PC-9 (cell line): ENCODE results near the gene LRMDA.

ENCODE experiments used
- EZH2 ChIP-seq: fragments of 200-600 bp; sonication (generic); IDR thresholded peaks from 2 replicates; pipeline ENCODE4 v1.8.0; 2017; ENCODE audit warnings: antibody characterized with exemption, low read depth
- TF ChIP-seq, protein P1 (sequence below): fragments of 200-600 bp; sonication (generic); conservative IDR thresholded peaks from 2 replicates; pipeline ENCODE4 v1.6.1; 2017; ENCODE audit warnings: mixed run types, antibody characterized with exemption, mild to moderate bottlenecking, moderate library complexity

DNA sequence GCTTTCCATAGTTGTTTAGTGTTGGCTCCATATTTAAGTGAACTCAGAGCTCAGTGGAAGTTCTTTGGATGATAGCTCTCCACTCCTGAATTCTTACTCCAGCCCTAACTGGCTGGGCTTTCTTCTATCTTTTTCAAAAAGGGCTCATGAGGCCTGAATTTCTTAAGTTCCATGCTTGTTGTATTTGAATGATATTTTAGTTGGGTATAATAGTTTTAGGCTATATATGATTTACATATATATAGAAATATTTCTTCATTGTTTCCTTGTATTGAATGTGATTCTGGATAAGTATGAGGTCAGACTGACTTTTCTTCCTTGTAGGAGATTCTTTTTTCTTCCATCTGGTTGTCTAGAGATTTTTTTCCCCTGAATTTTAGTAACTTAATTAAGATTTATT is 843.5 kb downstream of the LRMDA start:
- TF ChIP-seq, protein P1, sequence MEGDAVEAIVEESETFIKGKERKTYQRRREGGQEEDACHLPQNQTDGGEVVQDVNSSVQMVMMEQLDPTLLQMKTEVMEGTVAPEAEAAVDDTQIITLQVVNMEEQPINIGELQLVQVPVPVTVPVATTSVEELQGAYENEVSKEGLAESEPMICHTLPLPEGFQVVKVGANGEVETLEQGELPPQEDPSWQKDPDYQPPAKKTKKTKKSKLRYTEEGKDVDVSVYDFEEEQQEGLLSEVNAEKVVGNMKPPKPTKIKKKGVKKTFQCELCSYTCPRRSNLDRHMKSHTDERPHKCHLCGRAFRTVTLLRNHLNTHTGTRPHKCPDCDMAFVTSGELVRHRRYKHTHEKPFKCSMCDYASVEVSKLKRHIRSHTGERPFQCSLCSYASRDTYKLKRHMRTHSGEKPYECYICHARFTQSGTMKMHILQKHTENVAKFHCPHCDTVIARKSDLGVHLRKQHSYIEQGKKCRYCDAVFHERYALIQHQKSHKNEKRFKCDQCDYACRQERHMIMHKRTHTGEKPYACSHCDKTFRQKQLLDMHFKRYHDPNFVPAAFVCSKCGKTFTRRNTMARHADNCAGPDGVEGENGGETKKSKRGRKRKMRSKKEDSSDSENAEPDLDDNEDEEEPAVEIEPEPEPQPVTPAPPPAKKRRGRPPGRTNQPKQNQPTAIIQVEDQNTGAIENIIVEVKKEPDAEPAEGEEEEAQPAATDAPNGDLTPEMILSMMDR, result no peak
- no peak for TF ChIP-seq EZH2
